NCI-H748 (cell line): Measurements from ENCODE around the gene TENM4.

Experiments used
- DNase-seq: peaks from one replicate; lab custom pipeline; 2025; ENCODE audit not compliant: unreplicated experiment; lab: John Stamatoyannopoulos, UW

The TENM4 gene

DNA sequence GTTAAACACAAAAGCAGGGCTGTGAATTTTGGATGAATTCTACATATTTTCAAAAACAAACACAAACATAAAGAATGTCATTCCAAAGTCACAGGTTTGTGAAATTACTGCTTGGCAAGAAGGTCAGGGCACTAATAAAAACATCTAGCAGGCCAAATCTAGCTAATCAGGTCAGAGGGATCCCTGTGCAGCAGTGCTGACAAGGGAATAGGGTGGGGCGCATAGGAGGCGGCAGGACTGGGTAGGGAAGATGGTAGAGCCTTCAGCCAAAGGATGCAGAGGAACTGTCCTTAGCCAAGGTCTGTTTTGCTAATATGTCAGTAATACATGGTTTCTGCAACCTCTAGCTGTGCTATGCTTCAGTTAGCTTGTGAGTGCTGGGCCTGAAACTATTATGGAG is 396.6 kb downstream of the TENM4 start:
- no peak for DNase-seq

DNA sequence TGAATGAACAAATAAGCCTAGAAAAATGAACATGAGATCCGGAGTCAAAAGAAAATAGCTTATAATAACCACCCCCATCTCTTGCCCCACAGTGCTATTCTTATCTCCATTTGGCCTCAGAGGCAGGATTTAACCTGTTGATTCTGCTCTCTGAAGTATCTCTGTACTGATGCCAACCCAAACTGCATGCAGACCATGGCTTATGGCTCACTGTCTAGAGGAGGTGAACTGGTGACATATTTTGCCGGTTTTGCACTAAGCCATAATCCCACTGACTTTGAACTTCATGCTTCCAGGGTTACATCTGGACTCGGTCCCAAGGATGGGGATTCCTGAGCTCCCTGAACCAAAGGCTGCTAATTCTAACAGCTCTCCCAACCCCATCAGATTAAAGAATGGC is 397.1 kb downstream of the TENM4 start:
- DNase-seq, result no peak

DNA sequence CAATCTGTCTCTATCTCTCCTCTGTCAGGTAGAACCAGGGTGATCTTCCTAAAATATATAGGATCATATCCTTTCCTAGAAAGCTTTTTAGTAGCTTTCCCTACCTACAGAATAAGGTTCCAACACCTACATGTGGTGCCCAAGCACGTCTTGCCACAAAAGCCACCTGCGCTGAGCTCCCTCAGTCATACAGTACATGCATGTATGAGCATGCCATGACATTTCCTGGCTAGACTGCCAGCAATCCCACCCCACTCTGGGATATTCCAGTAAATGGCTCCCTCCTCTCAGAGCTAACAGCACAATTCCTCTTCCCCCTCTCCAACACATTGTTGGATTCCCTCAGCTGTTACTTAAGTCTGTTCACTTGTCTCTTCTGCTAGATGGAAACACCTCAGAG is 398.0 kb downstream of the TENM4 start:
- no peak for DNase-seq

DNA sequence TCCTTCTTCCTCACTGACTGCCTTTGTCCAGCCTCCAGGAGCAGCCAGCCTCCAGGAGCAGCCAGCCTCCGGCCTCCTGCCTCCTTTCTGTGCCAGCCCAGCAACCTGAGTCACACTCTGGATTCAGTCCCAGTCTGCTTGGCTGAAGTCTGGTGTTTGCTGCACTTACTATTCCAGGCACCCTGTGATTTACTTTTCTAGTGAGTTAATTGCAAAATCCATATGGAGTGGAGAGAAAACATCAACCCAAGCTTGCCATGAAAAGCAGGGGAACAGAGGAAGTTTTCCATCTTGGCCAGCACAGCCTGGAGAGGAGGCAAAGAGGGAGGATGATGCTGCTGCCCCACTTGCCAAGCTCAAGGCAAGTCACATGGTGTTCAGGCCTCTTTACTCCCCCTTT is 400.5 kb downstream of the TENM4 start:
- no peak for DNase-seq

DNA sequence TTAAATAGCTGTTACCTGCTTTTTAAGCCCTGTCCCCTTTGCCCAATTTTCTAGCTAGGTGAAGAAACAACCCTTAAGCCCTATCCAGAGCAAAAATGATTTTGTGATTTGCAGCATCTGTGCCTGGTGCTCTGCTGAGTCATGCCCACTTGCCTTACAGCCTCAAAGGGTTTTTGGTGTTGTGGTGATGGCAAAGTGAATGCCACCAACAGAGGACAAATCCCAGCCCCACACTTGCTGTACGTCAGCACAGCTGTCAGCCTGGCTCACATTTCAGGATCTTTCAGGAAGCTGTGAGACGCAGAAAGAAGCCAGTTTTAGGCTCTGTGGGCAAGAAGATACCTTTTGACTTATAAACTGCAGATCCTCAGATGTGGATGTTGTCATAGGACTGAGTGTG is 401.7 kb downstream of the TENM4 start:
- no peak for DNase-seq

DNA sequence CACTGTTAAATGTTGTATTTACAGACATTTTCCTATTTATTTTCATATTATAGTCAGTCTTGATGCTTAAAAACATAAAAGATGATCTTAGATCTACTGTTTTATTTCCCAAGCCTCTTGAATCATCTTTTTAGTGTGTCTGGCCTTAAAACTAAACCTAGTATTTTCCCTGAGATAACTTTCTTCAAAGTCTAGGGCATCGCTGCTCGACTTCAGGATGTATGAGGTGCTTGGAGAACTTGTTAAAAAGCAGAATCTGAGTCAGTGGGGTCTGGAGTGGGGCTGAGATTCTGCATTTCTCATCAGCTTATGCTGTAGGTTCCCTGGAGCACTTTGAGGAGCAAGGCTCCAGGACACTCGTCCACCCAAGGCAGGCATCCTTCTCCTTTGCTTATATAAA is 404.9 kb downstream of the TENM4 start:
- no peak for DNase-seq

DNA sequence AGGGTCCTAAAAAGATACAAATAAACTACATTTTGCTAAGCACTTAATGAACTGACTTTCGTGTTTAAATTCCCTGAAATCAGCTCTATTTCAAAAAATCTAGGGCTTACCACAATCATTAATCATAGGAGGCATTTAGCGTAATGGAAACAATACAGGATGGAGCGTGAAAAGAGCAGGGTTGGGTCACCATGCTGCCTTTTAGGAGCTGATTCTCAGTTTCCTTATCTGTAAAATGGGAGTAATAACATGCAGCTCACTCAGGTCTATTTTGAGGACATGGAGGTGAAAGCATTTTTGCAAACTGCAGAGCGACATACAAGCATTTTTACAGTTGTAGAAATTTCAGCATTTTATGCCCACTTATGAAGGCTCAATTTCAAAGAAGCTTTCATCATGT is 407.0 kb downstream of the TENM4 start:
- DNase-seq, result no peak

DNA sequence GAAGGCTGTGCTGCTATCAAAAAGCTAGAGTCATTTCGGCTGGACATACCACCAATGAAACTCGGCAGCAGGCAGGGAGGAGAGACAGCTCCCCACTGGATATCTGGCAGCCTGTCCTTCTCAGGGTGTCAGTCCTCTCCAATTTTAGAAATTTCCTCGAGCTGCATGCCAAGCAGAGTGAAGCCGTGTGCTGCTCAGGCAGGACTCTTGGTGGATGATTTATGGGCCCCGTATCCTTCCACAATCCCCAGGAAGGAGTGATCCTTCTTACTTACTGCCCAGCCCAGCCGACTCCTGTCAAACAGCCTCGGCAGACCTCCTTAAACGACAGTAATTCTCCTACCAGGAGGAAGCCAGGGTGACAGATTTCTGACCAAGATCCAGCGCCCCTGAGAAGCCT is 410.4 kb downstream of the TENM4 start:
- no peak for DNase-seq

DNA sequence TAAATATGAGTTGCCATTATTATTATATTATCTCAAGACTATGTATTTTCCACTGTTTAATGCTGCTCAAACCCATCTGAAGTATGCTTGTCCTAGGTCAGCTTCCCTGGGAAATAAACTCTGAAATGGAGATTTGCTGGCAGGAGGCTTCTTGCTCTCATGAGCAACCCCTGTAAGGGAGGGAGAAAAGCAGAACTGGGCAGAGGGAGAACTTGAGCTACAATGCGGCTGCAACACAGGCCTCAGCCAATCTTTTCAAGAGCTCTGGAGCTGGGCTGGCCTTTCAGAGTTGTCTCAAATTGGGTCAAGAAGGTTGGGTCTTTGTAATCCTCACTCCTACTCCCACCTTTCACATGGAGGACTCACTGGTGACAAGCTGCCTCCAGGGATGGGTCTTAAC is 412.6 kb downstream of the TENM4 start:
- DNase-seq, result no peak

DNA sequence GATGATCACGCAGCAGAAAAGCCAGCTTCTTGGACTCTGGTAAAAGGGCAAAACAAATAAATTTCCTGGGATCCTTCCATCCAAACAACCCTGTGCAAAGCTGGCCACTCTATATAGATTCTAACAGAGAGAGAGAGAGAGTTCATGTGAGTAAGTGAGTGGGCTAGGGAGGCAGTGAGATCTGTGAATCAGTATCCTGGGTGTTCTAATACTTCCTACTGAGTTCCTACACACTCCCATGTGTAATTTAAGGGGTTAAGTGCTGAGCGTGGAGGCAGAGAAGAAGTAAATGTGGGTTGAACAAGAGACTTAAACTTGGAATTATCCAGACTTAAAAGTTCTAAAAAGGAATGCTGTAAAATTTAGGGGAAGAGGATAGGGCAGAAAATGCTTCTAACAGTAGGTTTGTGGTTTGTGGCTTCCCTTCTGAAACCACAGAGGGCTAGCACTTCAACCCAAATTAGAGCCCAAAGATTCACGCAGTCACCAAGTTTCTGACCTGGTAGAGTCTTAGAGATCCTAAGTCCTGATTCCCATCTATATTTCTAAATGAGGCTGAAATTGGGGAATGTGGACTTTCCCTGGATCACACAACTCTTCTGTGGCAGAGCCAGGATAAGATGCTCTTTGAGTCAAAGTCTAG is 413.9 kb downstream of the TENM4 start:
- no peak for DNase-seq

DNA sequence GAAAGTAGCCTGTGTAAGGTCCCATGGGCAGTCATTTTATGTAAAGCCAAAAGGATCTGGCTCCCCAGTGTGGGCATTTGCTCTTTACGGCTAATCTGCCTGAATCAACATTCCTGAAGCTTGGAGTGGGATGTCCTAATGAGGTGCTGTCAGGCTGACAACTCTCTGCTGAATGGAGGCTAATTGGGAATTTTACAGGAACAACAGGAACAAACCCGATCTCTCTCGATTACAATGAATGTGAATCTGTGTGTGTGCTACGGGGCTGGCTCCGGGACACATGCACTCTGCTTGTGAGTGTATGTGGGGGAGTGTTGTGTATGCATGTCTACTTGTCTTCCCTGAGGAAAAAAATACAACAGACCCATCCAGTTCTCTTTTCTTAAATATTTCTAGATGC is 415.2 kb downstream of the TENM4 start:
- no peak for DNase-seq

DNA sequence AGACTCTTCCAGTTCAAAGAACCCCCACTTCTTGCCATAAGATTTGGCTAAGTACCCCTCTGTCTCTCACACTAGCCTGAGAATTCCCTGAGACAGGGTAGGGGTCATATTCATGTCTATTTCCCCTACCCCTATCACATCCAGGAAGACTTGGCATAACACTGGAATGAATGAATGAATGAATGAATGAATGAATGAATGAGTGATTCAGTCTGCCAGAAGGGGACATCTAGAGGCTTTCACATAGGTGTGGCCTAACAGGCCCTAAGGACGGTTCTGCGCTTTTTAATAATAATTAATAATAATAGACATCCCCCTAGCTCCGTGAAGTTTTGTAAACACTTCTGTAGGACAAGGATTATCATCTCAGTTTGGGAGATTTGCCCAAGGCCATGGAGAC is 415.7 kb downstream of the TENM4 start:
- no peak for DNase-seq

DNA sequence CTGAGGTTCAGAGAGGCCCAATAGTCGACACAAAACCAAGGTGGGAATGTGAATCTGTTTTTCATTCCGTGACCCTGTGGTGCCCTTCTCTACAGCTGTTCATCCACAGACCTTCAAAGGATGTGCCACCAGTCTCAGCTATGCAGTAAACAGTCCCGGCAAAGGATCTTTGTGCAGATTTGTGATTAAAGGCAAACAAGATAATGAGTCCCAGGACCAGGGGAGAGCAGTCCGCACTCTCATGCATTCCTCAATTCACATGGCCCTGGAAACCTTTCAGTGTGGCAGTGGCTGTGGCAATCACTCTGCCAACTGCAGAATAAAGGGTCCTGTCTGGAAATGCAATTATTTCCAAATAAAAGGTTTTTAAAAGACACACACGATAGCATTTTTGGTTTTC is 418.6 kb downstream of the TENM4 start:
- DNase-seq, result no peak

DNA sequence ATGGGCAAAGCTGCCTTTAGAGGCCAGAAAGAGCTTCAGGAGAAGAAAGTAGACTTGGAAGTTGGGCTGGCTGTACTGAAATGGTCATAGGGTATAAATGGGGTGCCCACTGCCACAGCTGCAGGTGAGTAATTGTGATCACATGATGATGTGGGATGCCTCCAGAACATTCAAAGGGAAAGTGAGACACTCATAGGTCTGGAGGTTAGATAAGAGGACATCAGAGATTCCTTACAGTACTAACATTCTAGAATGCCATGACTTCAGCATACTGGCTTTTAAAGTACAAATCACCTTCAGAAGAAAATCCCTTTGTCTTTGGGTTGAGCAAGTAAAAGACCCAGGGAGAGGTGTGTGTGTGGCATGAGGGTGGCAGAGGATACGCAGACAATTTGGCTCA is 419.2 kb downstream of the TENM4 start:
- no peak for DNase-seq

DNA sequence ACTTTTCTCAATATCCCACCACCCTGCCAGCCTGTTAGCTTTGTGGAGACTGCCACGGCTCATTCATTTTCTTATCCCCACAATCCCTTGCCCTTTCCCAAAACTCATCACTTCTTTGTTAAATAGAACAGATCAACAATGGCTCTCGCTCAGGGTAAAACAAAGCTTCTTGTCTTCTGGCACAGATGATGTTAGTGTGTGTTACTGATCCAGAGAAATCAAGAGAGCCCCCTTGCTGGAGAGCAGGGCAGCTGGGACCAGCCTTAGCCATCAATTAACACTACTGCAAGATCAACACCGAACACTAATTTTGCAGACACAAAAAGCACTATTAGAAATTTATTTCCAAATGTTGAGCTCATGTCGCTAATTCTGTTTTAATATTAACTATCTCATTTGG is 420.9 kb downstream of the TENM4 start:
- no peak for DNase-seq

DNA sequence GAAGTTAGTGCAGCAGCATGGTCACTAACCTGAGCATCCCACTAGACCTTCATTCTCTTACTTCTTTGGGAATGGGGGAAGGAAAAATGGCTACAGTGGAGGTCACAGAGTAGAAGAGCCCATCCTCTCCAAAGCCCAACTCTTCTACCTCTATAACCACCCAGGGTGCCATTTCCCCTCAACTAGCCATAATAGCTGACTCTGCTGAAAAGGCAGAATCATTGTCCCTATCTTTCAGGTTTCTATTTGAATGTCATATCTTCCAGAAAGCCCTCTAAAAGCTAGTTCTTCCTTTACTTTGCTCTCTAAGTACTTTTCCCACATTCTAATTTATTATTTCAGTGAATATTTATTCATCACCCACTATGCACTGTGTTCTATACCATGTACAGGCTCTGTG is 421.6 kb downstream of the TENM4 start:
- no peak for DNase-seq

DNA sequence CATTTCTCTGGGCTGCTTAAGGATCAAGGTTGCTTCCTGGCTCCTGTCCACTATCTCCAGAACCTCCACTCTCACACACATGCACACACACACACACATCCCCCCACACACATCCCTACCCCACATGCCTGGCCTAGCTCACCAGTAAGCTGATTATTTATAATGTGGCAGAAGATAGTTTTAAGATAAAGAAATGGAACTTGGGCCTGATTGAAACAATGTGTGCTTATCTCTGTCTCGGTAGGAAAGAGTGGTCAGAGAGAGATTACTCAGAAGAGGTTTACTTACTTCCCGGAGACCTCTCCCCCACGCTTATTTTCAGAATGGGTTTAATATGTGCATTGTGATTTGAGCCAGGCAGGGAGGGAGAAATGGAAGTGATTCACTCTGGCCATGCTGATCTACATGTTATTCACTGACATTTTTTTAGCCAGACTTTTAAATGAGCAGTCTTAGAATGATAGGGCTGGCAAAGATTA is 422.4 kb downstream of the TENM4 start:
- DNase-seq, result no peak

DNA sequence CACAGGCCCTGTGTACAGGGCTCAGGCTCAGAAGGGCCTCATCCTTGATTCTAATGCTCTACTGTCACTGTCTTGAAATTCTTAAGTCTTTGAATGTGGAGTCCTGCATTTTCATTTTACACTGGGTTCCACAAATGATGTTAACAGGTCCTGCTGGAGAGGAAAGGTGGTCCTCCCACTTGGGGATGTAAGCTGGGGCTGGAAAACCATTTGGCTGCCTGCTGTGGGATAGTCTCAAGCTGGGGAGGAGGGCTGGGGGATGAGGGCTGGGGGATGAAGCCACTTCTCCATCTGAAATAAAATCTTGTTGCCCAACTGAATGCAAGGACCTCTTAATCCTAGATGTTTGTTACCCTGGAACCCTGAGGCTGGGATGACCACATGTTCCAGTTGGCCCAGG is 423.0 kb downstream of the TENM4 start:
- no peak for DNase-seq

DNA sequence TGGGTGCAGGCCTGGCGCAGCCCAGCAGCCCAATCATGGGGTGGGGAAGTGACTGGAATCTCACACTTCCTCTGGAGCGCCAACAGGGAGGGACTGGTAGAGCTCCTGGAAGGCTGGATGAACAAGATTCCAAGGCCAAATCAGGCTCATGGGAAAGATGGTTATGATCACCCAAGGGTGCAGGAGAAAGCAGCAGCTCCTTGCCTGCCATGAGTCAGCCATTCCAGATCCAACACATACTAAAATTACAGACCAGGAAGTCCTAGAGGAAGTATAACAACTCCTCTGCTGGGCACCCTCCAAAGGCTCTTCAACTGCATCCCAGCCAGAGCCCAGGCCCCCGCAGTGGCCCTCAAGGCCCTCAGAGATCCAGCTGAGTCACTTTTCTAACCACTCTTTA is 427.3 kb downstream of the TENM4 start:
- no peak for DNase-seq

DNA sequence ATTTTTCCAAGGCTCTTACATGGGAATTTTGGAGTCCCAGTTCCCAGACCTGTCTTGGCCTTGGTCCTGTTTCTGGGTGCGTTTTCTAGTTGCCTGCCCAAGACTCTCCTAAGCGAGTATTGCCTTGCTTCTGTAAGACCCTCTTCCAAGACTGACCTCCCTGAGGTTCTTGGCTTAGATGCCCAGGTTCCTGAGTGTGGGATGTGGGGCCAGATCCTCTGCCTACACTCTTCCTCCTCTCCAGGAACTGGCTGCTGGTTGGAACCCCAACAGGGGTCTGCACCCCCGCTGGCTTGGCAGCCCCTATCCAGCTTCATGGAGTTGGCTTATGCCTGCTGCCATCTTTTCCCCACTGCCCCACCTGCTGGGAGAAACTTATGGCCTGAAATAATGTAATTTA is 429.5 kb downstream of the TENM4 start:
- no peak for DNase-seq

DNA sequence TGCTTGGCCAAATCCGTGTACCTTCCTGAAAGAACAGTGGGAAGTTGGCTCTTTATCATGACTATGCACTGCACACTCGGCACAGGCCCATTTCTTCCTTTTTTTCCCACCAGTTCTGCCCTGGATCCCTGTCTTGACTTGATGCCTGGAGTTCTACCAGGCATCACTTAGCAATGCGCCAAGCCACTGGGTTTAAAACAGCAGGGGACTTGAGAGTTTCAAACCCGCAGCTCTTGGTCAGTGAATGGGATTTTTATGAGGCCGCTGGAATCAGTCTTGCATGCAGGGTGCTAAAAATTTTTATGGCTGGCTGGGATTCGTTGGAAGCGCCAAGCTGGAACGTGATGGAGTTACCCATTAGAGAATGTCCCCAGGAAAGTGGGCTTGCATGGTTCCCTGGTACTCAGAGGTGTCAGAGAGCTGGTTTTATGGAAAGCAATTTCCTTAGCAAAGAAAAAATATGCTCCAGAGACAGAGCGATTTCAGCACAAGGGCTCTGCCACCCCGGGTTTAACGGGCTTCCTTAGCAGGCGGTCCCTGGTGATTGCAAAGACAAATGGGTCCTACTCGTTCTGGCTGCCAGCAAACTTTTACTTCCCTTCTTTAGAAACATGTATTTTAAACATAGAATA is 432.9 kb downstream of the TENM4 start:
- no peak for DNase-seq

DNA sequence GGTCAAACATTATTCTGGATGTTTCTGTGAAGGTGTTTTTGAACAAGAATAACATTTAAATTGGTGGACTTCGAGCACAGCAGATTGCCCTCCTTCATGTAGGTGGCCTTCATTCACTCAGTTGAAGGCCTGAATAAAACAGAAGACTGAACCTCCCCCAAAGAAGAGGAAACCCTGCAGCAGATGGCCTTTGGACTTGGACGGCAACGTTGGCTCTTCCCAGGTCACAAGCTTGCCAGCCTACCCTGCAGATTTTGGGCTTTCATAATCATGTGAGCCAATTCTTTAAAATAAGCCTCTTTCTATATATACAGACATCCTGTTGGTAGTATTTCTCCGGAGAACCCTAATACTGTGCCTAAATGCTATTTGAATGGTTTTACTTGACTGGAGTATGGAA is 434.0 kb downstream of the TENM4 start:
- DNase-seq, result no peak

DNA sequence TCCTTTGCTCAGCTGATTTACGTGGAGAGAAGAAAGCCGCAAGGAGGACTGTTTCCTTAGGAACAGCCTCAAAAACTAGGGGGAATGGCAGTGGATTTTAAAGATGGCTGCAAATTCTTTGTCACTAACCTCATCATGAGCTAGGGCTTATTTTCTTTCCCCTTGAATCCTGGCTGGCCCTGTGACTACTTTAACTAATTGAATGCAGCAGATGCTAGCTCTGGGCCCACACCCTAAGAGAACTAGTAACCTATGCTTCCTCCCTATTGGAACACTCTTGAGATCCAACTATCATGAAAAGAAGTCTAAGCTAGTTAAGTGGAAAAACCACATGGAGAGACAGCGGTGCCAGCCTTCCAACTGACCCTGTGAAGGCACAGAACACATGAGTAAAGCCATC is 444.8 kb downstream of the TENM4 start:
- no peak for DNase-seq
